ENCODE data around the gene AXL.

Gene AXL

GRCh38 chr19:41309180-41310032, 90.4 kb downstream of the AXL start:
- DNase-seq = no peak

GRCh38 chr19:41310033-41310831, 91.2 kb downstream of the AXL start, which contains the start of gene CCDC97:
Gene CCDC97 (plus strand): TSS chr19:41310172. CDS start chr19:41310311, 139 bp downstream.
- DNase-seq = peak; percentile 89

- no peak for DNase-seq
These were observed 92.0 kb downstream of the AXL start for GRCh38 chr19:41311072-41311471.
